Panc1 (cell line): ENCODE results near the gene LINGO3. TPM values are rescaled to one million over a fixed set of nuclear protein-coding genes. Genes with fewer than 3 reads are reported as not detected.
A peak's percentile ranks its signal among the peaks of the same experiment; 100 is the strongest.

ENCODE experiments used
- ATAC-seq: fragments of 200-7000 bp; cut with Tn5 transposase; 2 replicates; pipeline ENCODE4 v1.9.1; 2020; ENCODE audit warnings: mild to moderate bottlenecking, moderate library complexity
- BruUV-seq: library from RNA; stranded (reverse); fragments of 400-500 nt; replicated peaks from 2 replicates; lab custom pipeline; 2021; lab: Mats Ljungman, UMichigan
- CTCF ChIA-PET: fragments of 300-600 bp; sonication (Branson Sonifier 250); formaldehyde crosslinking; loops from one replicate; lab custom pipeline; 2022; ENCODE audit warnings: antibody characterized with exemption; lab: Charles Lee
- POLR2A ChIA-PET: fragments of 300-600 bp; sonication (Branson Sonifier 250); formaldehyde crosslinking; loops from one replicate; lab custom pipeline; 2022; ENCODE audit warnings: antibody characterized with exemption; lab: Charles Lee
- DNase-seq: peaks from one replicate; pipeline ENCODE4 v3.0.0-alpha.2; 2010; ENCODE audit warnings: low read depth, low spot score
- H3K27ac ChIP-seq: 2 replicates; pipeline ENCODE4 v1.5.1; 2011; ENCODE audit warnings: mild to moderate bottlenecking, low read length, inconsistent platforms
- H3K27me3 ChIP-seq: fragments of 200-500 bp; sonication (Bioruptor generic); 2 replicates; pipeline ENCODE4 v1.6.0; 2014; ENCODE audit warnings: low read length, inconsistent platforms; ENCODE audit not compliant: control insufficient read depth, insufficient read depth
- H3K36me3 ChIP-seq: fragments of 200-500 bp; sonication (Bioruptor generic); 2 replicates; pipeline ENCODE4 v1.5.1; 2014; ENCODE audit warnings: inconsistent platforms, mild to moderate bottlenecking, low read length, moderate library complexity; ENCODE audit not compliant: control insufficient read depth, insufficient read depth
- H3K4me1 ChIP-seq: 2 replicates; pipeline ENCODE4 v1.5.1; 2011; ENCODE audit warnings: inconsistent platforms, mild to moderate bottlenecking, low read length, moderate library complexity; ENCODE audit not compliant: control insufficient read depth, insufficient read depth
- H3K4me3 ChIP-seq, 2 experiments: 2 replicates each; pipeline ENCODE4 v1.5.1; 2011 to 2012; ENCODE audit warnings: low read depth in 2 of 2, low read length in 2 of 2, mild to moderate bottlenecking in 2 of 2, inconsistent platforms in 1 of 2, moderate library complexity in 1 of 2
- H3K9me3 ChIP-seq: fragments of 200-500 bp; sonication (Bioruptor generic); 2 replicates; pipeline ENCODE4 v1.5.1; 2014; ENCODE audit warnings: low read depth, mild to moderate bottlenecking, inconsistent platforms, low read length, moderate library complexity; ENCODE audit not compliant: control insufficient read depth, insufficient read depth
- POLR2AphosphoS5 ChIP-seq: IDR thresholded peaks from 2 replicates; pipeline ENCODE4 v1.6.1; 2012; ENCODE audit warnings: mild to moderate bottlenecking, low read depth, low read length, moderate library complexity
- SIN3A ChIP-seq: IDR thresholded peaks from 2 replicates; pipeline ENCODE4 v1.6.1; 2012; ENCODE audit warnings: low read depth, mild to moderate bottlenecking, low read length, moderate library complexity, borderline replicate concordance; ENCODE audit not compliant: insufficient read depth
- TCF7L2 ChIP-seq: IDR thresholded peaks from 2 replicates; pipeline ENCODE4 v1.6.1; 2011; ENCODE audit warnings: mild to moderate bottlenecking, low read depth, low read length, inconsistent platforms
- in situ Hi-C: cut with HindIII; loops from 2 replicates; pipeline ENCODE4 v1.10.0; 2016; ENCODE audit warnings: low sequenced_read_pairs, low pct_unique_long_range_greater_than_20kb
- intact Hi-C: fragments of 100-400 bp; cut with micrococcal nuclease; formaldehyde crosslinking; loops from one replicate; pipeline ENCODE4 v1.10.0; 2022; ENCODE audit not compliant: unreplicated experiment
- total RNA-seq: library from RNA; stranded (reverse); gene quantifications from one replicate; pipeline ENCODE4 v1.2.1, GENCODE V29; 2021; ENCODE audit not compliant: unreplicated experiment
- TF ChIP-seq, protein P1 (sequence below): fragments of 450-650 bp; IDR thresholded peaks from 2 replicates; pipeline ENCODE4 v1.5.1; 2017; ENCODE audit warnings: mild to moderate bottlenecking
- TF ChIP-seq, protein P2 (sequence below), 2 experiments: IDR thresholded peaks; 2 replicates each; pipeline ENCODE4 v1.6.1; 2011 to 2012; ENCODE audit warnings: low read depth in 2 of 2, control low read depth in 1 of 2, low read length in 1 of 2, mild to moderate bottlenecking in 1 of 2, moderate library complexity in 1 of 2; ENCODE audit not compliant: insufficient read depth in 1 of 2

The LINGO3 gene
- total RNA-seq, 1 experiment from 2014 or later = 0.13 TPM

DNA sequence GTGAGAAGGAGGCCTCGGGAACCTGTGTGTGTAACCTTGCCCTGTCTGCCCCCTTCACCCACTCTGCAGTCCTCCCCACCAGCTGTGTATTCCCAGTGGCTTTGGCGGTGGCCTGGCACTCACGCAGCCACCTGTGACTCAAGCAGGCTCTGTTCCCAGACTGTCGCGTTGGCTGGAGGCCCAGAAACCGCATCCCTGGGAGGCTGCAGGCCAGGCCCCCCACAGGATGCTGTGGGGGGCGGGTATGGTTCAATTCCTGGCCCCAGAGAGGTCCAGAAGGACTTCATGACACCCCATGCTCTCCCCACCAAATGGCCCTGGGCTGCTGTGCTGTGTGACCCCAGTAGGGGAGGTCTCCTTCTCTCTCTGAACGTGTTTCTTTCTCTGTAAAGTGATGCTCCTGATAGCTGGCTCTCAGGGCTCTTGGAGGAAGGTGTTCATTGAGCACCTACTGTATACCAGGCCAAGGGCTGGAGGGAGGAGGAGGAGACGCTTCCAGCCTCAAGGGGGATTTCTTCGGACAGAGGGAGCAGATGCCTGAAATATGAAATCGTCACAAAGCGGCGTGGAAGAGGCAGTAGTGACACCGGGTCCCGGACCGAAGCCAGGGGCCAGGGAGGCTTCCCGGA lies 1.9 kb upstream of the LINGO3 start:
- intact Hi-C loops = no loop called here

DNA sequence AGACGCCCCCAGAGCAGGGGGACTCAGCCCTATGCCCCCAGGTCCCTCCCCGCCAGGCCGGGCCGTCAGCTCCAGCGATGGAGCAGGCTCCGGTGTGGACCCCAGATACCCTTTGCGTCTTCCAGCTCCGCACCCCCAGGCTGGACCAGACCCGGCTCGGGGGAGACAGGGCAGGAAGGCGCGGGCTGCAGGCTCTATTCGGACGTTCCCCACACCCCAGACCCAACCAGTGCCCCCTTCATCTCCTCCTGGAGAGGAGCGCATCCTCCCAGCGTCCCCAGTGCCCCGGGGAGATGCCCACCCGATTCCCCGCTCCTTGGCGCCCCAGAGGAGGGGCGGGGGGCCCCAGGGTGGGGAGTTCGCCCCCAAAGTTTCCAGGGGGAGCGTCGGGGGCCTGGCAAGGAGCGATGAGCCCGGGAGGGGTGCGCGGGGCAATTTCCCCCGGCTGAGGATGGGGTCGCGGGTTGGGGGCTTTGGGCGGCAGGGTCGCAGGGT lies 389 bp downstream of the LINGO3 start:
- H3K4me3 ChIP-seq = no peak overlapping the region
- no peaks in the 10 kb centered on the region for H3K27me3 ChIP-seq
- H3K36me3 ChIP-seq = no peaks in the 10 kb centered on the region
- TF ChIP-seq, protein P1, sequence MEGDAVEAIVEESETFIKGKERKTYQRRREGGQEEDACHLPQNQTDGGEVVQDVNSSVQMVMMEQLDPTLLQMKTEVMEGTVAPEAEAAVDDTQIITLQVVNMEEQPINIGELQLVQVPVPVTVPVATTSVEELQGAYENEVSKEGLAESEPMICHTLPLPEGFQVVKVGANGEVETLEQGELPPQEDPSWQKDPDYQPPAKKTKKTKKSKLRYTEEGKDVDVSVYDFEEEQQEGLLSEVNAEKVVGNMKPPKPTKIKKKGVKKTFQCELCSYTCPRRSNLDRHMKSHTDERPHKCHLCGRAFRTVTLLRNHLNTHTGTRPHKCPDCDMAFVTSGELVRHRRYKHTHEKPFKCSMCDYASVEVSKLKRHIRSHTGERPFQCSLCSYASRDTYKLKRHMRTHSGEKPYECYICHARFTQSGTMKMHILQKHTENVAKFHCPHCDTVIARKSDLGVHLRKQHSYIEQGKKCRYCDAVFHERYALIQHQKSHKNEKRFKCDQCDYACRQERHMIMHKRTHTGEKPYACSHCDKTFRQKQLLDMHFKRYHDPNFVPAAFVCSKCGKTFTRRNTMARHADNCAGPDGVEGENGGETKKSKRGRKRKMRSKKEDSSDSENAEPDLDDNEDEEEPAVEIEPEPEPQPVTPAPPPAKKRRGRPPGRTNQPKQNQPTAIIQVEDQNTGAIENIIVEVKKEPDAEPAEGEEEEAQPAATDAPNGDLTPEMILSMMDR = no peak
- TF ChIP-seq SIN3A (no peak), TCF7L2 (no peak), POLR2AphosphoS5 (no peak)
- TF ChIP-seq, protein P2, sequence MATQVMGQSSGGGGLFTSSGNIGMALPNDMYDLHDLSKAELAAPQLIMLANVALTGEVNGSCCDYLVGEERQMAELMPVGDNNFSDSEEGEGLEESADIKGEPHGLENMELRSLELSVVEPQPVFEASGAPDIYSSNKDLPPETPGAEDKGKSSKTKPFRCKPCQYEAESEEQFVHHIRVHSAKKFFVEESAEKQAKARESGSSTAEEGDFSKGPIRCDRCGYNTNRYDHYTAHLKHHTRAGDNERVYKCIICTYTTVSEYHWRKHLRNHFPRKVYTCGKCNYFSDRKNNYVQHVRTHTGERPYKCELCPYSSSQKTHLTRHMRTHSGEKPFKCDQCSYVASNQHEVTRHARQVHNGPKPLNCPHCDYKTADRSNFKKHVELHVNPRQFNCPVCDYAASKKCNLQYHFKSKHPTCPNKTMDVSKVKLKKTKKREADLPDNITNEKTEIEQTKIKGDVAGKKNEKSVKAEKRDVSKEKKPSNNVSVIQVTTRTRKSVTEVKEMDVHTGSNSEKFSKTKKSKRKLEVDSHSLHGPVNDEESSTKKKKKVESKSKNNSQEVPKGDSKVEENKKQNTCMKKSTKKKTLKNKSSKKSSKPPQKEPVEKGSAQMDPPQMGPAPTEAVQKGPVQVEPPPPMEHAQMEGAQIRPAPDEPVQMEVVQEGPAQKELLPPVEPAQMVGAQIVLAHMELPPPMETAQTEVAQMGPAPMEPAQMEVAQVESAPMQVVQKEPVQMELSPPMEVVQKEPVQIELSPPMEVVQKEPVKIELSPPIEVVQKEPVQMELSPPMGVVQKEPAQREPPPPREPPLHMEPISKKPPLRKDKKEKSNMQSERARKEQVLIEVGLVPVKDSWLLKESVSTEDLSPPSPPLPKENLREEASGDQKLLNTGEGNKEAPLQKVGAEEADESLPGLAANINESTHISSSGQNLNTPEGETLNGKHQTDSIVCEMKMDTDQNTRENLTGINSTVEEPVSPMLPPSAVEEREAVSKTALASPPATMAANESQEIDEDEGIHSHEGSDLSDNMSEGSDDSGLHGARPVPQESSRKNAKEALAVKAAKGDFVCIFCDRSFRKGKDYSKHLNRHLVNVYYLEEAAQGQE (IDR thresholded peaks at IDR 0.05; ENCODE audit: insufficient read depth in 1 of 2, low read depth in 2 of 2, low read length in 1 of 2) = no peak
- ChIA-PET CTCF (no interaction called here), POLR2A (no interaction called here)
- BruUV-seq = no TSS peak
- DNase-seq = no peak
- in situ Hi-C loops = no loop called here
- no peak overlapping the region for H3K27ac ChIP-seq
- no peaks in the 10 kb centered on the region for H3K9me3 ChIP-seq
- ATAC-seq = no peak
- peaks cover 2% of the 10 kb centered on the region for H3K4me1 ChIP-seq
- intact Hi-C loops = no loop called here

More for the DNA sequence above, 1.9 kb upstream of the LINGO3 start:
- ATAC-seq (peak; percentile 72), DNase-seq (no peak)
- ChIA-PET POLR2A (no interaction called here), CTCF (interaction anchor here (0.7 kb wide), 1 partner anchor 266 kb away, joined by 3 read pairs; no protein-coding TSS in a partner anchor)
- Histone ChIP-seq H3K4me1 (peaks cover 2% of the 10 kb centered on the region), H3K9me3 (no peaks in the 10 kb centered on the region), H3K27ac (no peak overlapping the region), H3K36me3 (no peaks in the 10 kb centered on the region), H3K4me3 (no peak overlapping the region), H3K27me3 (no peaks in the 10 kb centered on the region)
- TF ChIP-seq POLR2AphosphoS5 (no peak), TCF7L2 (no peak), SIN3A (no peak)
- TF ChIP-seq, protein P2 (IDR thresholded peaks at IDR 0.05; ENCODE audit: insufficient read depth in 1 of 2, low read depth in 2 of 2, low read length in 1 of 2) = no peak
- TF ChIP-seq, protein P1 = no peak
- BruUV-seq = no TSS peak
- in situ Hi-C loops = no loop called here
